ENCODE results near the gene TBPL1.

TBPL1 gene

DNA sequence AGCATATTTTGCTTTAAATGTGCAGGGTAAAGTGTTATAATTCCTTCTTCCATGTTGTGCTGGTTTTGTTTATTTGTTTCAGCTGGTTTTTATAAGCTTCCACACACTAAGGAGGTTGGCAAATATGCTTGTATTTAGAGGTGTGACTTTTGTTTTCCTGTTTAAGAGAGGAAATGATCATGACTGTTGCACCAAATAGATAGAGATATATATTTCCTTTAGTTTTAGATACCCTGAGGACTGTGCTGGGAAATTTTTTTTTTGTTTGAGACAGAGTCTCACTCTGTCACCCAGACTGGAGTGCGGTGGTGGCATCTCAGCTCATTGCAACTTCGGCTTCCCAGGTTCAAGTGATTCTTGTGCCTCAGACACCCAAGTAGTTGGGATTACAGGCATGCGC lies 5.8 kb downstream of the TBPL1 start:
- DNase-seq (ENCODE audit: extremely low read depth, low read depth): no peak
- TF ChIP-seq, protein P1, sequence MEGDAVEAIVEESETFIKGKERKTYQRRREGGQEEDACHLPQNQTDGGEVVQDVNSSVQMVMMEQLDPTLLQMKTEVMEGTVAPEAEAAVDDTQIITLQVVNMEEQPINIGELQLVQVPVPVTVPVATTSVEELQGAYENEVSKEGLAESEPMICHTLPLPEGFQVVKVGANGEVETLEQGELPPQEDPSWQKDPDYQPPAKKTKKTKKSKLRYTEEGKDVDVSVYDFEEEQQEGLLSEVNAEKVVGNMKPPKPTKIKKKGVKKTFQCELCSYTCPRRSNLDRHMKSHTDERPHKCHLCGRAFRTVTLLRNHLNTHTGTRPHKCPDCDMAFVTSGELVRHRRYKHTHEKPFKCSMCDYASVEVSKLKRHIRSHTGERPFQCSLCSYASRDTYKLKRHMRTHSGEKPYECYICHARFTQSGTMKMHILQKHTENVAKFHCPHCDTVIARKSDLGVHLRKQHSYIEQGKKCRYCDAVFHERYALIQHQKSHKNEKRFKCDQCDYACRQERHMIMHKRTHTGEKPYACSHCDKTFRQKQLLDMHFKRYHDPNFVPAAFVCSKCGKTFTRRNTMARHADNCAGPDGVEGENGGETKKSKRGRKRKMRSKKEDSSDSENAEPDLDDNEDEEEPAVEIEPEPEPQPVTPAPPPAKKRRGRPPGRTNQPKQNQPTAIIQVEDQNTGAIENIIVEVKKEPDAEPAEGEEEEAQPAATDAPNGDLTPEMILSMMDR (IDR thresholded peaks at IDR 0.05; ENCODE audit: low read depth, low read length, missing control alignments): no peak
- H3K4me3 ChIP-seq (replicated peaks; ENCODE audit: low read depth, low read length): no peak overlapping the region

DNA sequence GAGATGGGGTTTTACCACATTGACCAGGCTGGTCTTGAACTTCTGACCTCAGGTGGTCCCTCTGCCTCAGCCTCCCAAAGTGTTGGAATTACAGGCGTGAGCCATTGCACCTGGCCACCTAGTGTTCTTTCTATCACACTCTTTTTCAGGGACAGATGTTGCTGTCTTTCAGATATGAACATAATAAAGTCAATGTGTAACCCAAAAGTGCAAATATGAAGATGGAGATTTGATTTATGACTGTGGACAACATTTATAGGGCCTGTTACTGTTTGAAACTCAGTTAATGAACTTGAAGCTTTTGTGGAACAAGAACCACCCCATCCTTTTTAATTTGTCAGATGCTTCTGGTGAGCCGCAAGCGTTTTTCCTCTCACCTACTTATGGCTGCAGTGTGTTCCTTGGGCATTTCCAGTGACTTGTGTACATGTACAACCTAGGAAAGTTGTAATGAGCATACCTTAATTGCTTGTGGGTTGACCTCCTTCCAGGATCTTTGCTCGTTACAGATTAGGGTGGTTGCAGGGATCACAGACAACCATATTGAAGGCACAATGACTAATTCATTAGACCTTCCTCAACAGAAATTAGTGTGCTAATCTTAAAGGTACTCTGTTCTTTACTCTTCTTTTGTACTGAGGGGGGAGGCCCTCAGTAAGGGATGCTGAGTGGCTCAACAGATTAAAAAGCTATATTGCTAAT lies 6.8 kb downstream of the TBPL1 start:
- TF ChIP-seq, protein P1 (IDR thresholded peaks at IDR 0.05; ENCODE audit: low read depth, low read length, missing control alignments): no peak
- no peak for DNase-seq (ENCODE audit: extremely low read depth, low read depth)
- H3K4me3 ChIP-seq (replicated peaks; ENCODE audit: low read depth, low read length): no peak overlapping the region

DNA sequence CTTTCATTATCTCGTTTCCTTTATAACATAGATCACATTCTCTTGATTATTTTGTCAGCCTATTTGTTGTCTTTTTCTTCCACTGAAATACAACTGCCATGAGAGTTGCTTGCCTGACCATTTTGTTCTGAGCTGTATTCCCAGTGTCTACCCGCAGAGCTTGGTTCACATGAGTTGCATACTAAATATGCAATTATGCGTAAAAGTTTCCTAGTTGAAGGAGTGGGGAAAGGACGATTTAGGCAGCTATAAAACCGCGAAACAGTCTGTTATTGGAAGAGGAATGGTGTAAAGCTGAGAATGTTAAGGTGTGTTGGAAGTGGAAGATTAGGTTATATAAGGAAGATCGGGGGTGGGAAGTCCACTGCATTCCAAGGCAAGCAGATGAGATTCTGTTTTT lies 8.8 kb downstream of the TBPL1 start:
- DNase-seq (ENCODE audit: extremely low read depth, low read depth): no peak
- TF ChIP-seq, protein P1 (IDR thresholded peaks at IDR 0.05; ENCODE audit: low read depth, low read length, missing control alignments): no peak
- H3K4me3 ChIP-seq (replicated peaks; ENCODE audit: low read depth, low read length): no peak overlapping the region

DNA sequence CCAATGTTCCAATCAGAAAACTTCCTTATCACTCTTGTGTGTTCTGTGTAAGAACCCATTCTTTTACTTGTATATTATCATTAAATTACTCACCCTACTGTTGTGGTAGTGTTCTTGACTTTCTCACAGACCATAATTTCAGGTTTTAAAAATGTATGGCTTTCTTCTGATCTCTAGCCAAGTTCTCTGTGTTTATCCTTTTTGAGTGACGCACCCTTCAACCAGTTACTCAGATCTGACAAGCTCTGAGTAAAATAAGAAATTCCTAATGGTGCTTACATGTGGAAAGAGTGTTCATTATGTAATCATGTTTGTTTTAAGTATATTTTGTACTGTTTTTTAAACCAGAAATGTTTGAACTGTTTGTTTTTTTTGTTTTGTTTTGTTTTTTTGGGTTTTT lies 11.0 kb downstream of the TBPL1 start:
- TF ChIP-seq, protein P1 (IDR thresholded peaks at IDR 0.05; ENCODE audit: low read depth, low read length, missing control alignments): no peak
- DNase-seq (ENCODE audit: extremely low read depth, low read depth): no peak
- H3K4me3 ChIP-seq (replicated peaks; ENCODE audit: low read depth, low read length): no peak overlapping the region

DNA sequence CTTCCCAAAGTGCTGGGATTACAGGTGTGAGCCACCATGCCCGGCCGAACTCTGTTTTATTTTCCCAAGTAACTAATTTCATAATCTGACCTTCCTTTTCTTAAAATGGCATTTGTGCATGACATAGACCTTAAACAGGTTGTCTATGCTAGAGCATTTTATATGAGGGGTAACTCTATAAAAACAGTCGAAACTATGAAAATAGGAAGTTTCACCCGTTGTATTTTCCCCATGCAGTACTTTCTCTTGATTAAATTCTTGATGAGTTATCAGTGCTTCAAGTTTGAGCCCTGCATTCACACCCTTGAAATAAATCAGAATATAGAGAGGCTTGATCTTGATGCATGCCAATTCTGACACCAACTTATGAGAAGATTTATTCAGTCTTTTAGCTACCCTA lies 11.7 kb downstream of the TBPL1 start:
- TF ChIP-seq, protein P1 (IDR thresholded peaks at IDR 0.05; ENCODE audit: low read depth, low read length, missing control alignments): no peak
- no peak for DNase-seq (ENCODE audit: extremely low read depth, low read depth)
- no peak overlapping the region for H3K4me3 ChIP-seq (replicated peaks; ENCODE audit: low read depth, low read length)

DNA sequence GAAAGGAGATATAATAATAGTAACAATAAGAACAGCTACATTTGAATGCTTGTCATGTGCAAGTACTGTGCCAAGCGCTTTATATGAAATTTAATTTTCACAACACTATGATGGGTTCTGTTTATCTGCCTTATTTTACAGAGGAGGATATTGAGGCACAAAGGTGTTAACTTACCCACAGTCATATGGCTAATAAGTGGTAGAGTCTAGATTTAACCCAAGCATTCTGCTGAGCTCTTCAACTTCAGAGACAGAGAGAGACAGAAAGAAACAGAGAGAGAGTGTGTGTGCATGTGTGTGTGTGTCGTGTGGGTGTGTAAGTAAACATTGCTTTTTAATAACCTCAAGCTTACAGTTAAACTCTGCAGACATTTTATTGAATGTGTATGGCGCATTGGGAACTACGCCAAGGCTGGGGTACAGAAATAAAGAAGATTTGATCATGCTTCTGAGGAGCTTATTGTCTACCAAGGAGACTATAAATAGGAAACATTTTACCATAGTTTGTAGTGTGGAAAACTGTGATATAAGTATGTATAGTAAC lies 12.9 kb downstream of the TBPL1 start:
- H3K4me3 ChIP-seq (replicated peaks; ENCODE audit: low read depth, low read length): no peak overlapping the region
- TF ChIP-seq, protein P1 (IDR thresholded peaks at IDR 0.05; ENCODE audit: low read depth, low read length, missing control alignments): no peak
- no peak for DNase-seq (ENCODE audit: extremely low read depth, low read depth)

Measured in HFF-Myc (cell line).